Fibroblast of skin of left biceps (primary cell): ENCODE measurements around the gene ABHD2.

ENCODE experiments used
- DNase-seq, 2 experiments: peaks; one replicate each; pipeline ENCODE4 v3.0.0-alpha.2; 2013; ENCODE audit warnings: low read depth in 2 of 2

Gene ABHD2

GRCh38 chr15:89098281-89098680 is 10.0 kb downstream of the ABHD2 start:
- no peak for DNase-seq

- no peak for DNase-seq
Measured at GRCh38 chr15:89099968-89100367, 11.7 kb downstream of the ABHD2 start.

- peak; percentile 68 to 70 for DNase-seq
Measured at GRCh38 chr15:89101302-89102193, 13.3 kb downstream of the ABHD2 start.

- no peak for DNase-seq
Measured at GRCh38 chr15:89103481-89104171, 15.4 kb downstream of the ABHD2 start.

GRCh38 chr15:89104172-89104564 is 15.9 kb downstream of the ABHD2 start:
- DNase-seq: no peak

GRCh38 chr15:89105147-89105546 is 16.9 kb downstream of the ABHD2 start:
- DNase-seq: peak; percentile 90 to 91

- no peak for DNase-seq
Measured at GRCh38 chr15:89106200-89106599, 17.9 kb downstream of the ABHD2 start.

- no peak for DNase-seq
Measured at GRCh38 chr15:89107984-89108383, 19.7 kb downstream of the ABHD2 start.

DNA sequence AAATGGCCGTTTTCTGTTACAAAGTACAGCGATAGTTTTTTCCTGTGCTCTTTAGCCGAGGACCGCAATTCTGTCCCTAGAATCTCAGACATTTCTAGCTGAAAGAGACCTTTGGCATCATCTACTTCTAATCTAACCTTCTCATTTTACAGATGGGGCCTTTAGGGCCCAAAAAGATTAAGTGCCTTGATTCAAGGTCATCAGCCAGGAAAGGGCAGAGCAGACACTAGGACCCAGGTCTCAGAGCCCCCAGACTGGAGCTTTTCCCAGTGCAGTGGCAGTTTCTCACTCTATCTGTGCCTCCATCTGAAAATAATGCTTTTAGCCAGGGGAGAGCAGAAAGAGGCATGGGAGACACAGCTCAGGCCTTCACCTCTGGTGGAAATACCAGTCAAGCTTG is 20.6 kb downstream of the ABHD2 start:
- no peak for DNase-seq

DNA sequence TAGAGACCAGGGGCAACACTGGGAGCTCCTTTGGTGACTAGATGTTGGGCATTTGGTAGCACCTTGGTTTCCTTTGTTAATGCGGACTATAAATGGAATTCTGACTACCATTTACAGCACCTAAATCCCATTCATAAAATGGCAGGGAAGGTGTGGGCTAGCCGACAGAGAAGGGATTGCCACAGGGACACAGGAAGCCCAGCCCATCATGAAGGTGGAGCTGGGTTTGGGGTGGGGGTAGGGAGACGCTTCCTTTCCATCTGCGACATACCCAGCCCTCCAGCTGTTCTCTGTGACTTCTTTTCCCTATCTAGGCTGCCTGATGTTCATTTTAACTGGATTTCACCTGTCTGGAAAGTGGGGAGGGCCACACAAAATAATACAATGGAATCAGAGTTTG is 21.0 kb downstream of the ABHD2 start:
- no peak for DNase-seq

DNA sequence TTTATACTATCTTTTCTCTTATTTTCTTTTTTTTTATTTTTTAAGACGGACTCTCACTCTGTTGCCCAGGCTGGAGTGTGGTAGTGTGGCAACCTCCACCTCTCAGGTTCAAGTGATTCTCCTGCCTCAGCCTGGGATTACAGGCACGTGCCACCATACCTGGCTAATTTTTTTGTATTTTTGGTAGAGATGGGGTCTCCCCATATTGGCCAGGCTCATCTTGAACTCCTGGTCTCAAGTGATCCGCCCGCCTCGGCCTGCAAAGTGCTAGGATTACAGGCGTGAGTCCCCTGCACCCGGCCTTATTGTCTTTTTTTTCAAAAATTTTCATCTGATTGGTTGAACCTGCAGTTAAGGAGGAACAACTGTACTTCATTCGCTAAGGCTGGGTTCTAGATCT is 21.8 kb downstream of the ABHD2 start:
- no peak for DNase-seq

DNA sequence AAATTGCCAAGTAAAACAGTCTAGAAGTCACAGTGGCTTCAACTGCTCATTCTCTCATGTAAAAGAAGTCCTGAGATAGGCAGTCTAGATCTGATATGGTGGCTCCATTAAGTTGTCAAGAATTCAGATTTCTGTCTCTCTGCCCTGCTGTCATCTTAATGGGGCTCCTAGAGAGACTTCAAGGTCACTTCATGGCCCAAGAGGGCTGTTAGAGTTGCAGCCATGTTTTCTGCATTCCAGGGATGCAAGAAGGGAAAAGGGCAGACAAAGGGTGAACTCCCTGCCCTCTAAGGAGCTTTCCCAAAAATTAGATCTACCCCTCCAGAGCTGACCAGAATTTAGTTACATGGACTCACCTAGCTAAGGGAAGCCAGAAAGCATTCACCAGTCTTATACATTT is 23.1 kb downstream of the ABHD2 start:
- DNase-seq: no peak

GRCh38 chr15:89111961-89112340 is 23.7 kb downstream of the ABHD2 start:
- DNase-seq: no peak

- no peak for DNase-seq
Measured at GRCh38 chr15:89112341-89112971, 24.2 kb downstream of the ABHD2 start.

DNA sequence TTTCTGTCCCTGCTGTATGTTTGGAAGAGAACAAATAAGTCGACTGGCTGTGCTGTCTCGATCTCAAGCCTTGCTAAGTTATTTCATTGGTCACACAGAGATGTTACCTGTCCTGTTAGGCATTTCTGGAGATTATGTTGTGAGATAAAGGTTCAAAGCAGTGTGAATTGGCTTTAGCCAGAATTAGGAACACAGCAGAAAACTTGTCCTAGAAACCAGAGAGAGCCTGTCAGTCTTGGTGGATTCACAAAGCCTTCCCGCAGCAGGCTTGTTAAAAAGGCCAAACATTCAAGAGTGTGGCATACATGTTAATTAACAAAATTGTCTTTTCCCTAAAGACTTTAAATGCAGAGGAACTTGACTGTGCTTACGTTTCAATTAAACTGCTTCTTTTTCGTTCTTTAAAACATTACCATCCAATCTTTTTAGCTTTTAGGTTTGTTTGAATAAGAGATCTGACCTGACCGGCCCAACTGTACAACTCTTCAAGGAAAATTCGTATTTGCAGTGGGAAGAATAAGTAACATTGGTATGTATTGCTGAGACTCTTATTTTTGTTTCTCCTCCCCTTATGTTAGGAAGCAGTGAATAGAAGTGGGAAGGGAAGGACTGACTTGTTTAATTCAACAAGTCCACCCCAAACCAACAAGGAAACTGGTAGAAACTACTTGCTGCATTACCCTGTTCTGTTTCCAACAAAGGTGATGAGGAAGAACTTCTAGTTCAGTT is 25.2 kb downstream of the ABHD2 start:
- no peak for DNase-seq

GRCh38 chr15:89114990-89115389 is 26.7 kb downstream of the ABHD2 start:
- DNase-seq: peak in 1 of 2 experiments; percentile 19

DNA sequence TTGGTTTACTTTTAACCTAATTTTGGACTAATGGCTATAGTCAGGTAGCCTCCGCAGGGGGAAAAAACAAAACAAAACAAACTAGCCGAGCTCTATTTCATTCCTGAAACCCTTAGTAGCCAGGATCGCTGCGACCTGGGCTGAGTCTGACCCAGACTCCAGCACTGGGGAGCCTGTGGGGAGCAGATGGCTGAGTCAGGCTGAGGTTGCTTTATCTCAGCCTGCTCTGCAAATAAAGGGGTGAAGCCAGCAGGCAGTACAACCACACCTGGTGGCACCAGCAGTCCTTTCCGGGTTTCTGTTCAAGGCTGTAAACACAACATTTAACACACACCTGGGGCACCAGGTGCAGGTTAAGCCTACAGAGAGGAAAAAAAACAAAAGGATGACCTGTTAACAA is 27.3 kb downstream of the ABHD2 start:
- no peak for DNase-seq

GRCh38 chr15:89116404-89116803 is 28.1 kb downstream of the ABHD2 start:
- DNase-seq: no peak

GRCh38 chr15:89117790-89118189 is 29.5 kb downstream of the ABHD2 start:
- no peak for DNase-seq

DNA sequence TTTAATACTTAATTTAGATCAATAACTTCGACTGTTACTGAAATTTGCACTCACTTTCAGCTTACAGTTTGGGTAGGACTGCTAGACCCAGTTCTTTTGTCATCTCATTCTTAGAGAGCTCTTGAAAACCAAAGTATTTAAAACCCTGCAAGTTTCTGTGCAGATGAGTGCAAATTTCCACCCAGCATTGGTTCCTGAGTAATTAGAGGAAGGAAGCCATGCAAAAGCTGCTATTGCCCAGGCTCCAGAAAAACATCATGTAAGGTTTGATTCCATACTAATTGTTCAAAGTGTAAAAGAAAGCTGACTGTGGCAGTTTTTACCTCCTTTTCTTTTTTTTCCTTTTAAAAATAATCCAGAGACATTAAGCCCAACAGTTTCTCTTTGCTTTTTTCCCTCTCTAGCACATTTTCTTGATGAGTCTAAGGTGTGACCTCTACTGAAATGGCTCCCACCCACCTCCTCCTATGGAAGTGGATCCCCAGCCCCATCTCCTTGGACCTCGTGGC is 30.3 kb downstream of the ABHD2 start:
- no peak for DNase-seq
